Neural cell (in vitro differentiated cells): ENCODE data around the gene METTL15. TPM values are rescaled to one million over a fixed set of nuclear protein-coding genes. Genes with fewer than 3 reads are reported as not detected.

Experiments used
- H2AFZ ChIP-seq: fragments of 200-600, 300-800 bp; sonication (generic), shearing (Covaris generic); 2 replicates; pipeline ENCODE4 v1.6.0; 2014; ENCODE audit warnings: low read depth, mild to moderate bottlenecking, antibody characterized with exemption, low read length, moderate library complexity
- H3F3A ChIP-seq: fragments of 200-600 bp; shearing (Covaris generic); 2 replicates; pipeline ENCODE4 v1.6.1; 2016; ENCODE audit warnings: mild to moderate bottlenecking, moderate library complexity, mixed read lengths, antibody characterized with exemption, low read length; ENCODE audit not compliant: insufficient read depth, poor library complexity, severe bottlenecking
- H3K27ac ChIP-seq: fragments of 200-600, 300-800 bp; sonication (generic), shearing (Covaris generic); 2 replicates; pipeline ENCODE4 v1.5.1; 2014; ENCODE audit warnings: mild to moderate bottlenecking, low read length, moderate library complexity
- H3K27me3 ChIP-seq: fragments of 300-800, 200-600 bp; sonication (generic), shearing (Covaris generic); 2 replicates; pipeline ENCODE4 v1.6.0; 2014; ENCODE audit warnings: mild to moderate bottlenecking, low read depth, low read length, moderate library complexity; ENCODE audit not compliant: insufficient read depth
- H3K36me3 ChIP-seq: fragments of 300-800, 200-600 bp; sonication (generic), shearing (Covaris generic); 2 replicates; pipeline ENCODE4 v1.5.1; 2014; ENCODE audit warnings: mild to moderate bottlenecking, antibody characterized with exemption, low read length, moderate library complexity; ENCODE audit not compliant: insufficient read depth
- H3K4me2 ChIP-seq: fragments of 300-800, 200-600 bp; sonication (generic), shearing (Covaris generic); 2 replicates; pipeline ENCODE4 v1.6.0; 2014; ENCODE audit warnings: mild to moderate bottlenecking, low read length
- H3K4me3 ChIP-seq: fragments of 300-800, 200-600 bp; sonication (generic), shearing (Covaris generic); 2 replicates; pipeline ENCODE4 v1.5.1; 2014; ENCODE audit warnings: mild to moderate bottlenecking, low read length, moderate library complexity
- H3K79me2 ChIP-seq: fragments of 200-600 bp; shearing (Covaris generic); replicated peaks from 2 replicates; pipeline ENCODE4 v1.6.0; 2014; ENCODE audit warnings: mild to moderate bottlenecking, low read length, moderate library complexity; ENCODE audit not compliant: insufficient read depth
- H3K9ac ChIP-seq: fragments of 300-800, 200-600 bp; sonication (generic), shearing (Covaris generic); 2 replicates; pipeline ENCODE4 v1.6.1; 2016; ENCODE audit warnings: mild to moderate bottlenecking, low read length, mixed read lengths
- H3K9me2 ChIP-seq: fragments of 200-600 bp; shearing (Covaris generic); 2 replicates; pipeline ENCODE4 v1.6.1; 2016; ENCODE audit warnings: mild to moderate bottlenecking, low read length, mixed read lengths; ENCODE audit not compliant: insufficient read depth
- H3K9me3 ChIP-seq: fragments of 200-600, 300-800 bp; sonication (generic), shearing (Covaris generic); 2 replicates; pipeline ENCODE4 v1.6.1; 2016; ENCODE audit warnings: mild to moderate bottlenecking, mixed run types, low read length, moderate library complexity, mixed read lengths
- H4K20me1 ChIP-seq: fragments of 200-600 bp; shearing (Covaris generic); 2 replicates; pipeline ENCODE4 v1.6.1; 2016; ENCODE audit warnings: mild to moderate bottlenecking, mixed run types; ENCODE audit not compliant: insufficient read depth
- EP300 ChIP-seq: fragments of 450-650 bp; conservative IDR thresholded peaks from 2 replicates; pipeline ENCODE4 v1.6.1; 2014; ENCODE audit warnings: antibody characterized with exemption, mild to moderate bottlenecking, moderate library complexity; ENCODE audit not compliant: poor library complexity, severe bottlenecking
- EZH2 ChIP-seq: fragments of 200-600, 300-800 bp; shearing (Covaris generic), sonication (generic); IDR thresholded peaks from 2 replicates; pipeline ENCODE4 v1.6.1; 2014; ENCODE audit warnings: antibody characterized with exemption, low read length, borderline replicate concordance, mild to moderate bottlenecking; ENCODE audit not compliant: insufficient read depth, poor library complexity, severe bottlenecking
- MXI1 ChIP-seq: fragments of 450-650 bp; conservative IDR thresholded peaks from 2 replicates; pipeline ENCODE4 v1.6.1; 2014; ENCODE audit warnings: antibody characterized with exemption, mild to moderate bottlenecking; ENCODE audit not compliant: poor library complexity, severe bottlenecking
- POLR2AphosphoS5 ChIP-seq: IDR thresholded peaks from 2 replicates; pipeline ENCODE4 v1.6.1; 2012
- RAD21 ChIP-seq: fragments of 450-650 bp; conservative IDR thresholded peaks from 2 replicates; pipeline ENCODE4 v1.6.1; 2014; ENCODE audit warnings: antibody characterized with exemption, mild to moderate bottlenecking, moderate library complexity
- REST ChIP-seq: IDR thresholded peaks from 2 replicates; pipeline ENCODE4 v1.6.1; 2012; ENCODE audit warnings: borderline replicate concordance
- SMC3 ChIP-seq: fragments of 450-650 bp; conservative IDR thresholded peaks from 2 replicates; pipeline ENCODE4 v1.6.1; 2014; ENCODE audit warnings: antibody characterized with exemption, mild to moderate bottlenecking, moderate library complexity; ENCODE audit not compliant: poor library complexity
- TAF1 ChIP-seq: IDR thresholded peaks from 2 replicates; pipeline ENCODE4 v1.6.1; 2012; ENCODE audit warnings: low read depth
- polyA plus RNA-seq: library from polyadenylated mRNA; depleted of rRNA; stranded (reverse); fragments of >200 nt; gene quantifications from 2 replicates; pipeline ENCODE4 v1.2.3, GENCODE V29; 2014
- TF ChIP-seq, protein P1 (sequence below): fragments of 450-650 bp; IDR thresholded peaks from 2 replicates; pipeline ENCODE4 v1.5.1; 2014; ENCODE audit warnings: antibody characterized with exemption, mild to moderate bottlenecking, moderate library complexity; ENCODE audit not compliant: poor library complexity, severe bottlenecking

Gene METTL15
- polyA plus RNA-seq, 1 donor from 2014 or later, result 6.6 TPM

DNA sequence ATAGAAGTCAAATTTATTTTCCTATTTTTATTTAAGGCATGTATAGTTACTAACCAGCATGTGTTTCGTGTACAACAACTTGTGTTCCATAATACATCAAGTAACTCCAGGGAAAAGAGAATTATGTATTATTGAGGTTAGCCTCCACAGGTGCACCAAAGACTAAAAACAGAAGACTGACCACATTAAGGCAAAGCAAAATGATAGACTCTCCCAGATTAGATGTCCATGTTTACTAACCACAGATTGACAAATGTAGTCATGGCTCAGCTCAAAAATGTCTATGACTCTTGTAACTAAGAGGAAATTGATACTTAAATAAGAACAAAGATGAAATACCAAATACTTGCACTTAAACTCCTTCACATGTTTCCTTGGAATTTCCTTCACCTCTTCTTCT, 238.5 kb downstream of the METTL15 start:
- Histone ChIP-seq H3K9me2 (no peaks in the 10 kb centered on the region), H3K9me3 (no peaks in the 10 kb centered on the region), H3K4me2 (no peak overlapping the region), H3K27me3 (no peaks in the 10 kb centered on the region), H3K4me3 (no peak overlapping the region), H3F3A (no peaks in the 10 kb centered on the region), H3K36me3 (no peaks in the 10 kb centered on the region), H2AFZ (no peak overlapping the region), H4K20me1 (no peaks in the 10 kb centered on the region), H3K79me2 (no peaks in the 10 kb centered on the region), H3K27ac (no peak overlapping the region), H3K9ac (no peak overlapping the region)
- no peak for TF ChIP-seq EP300
- no peak for TF ChIP-seq RAD21

DNA sequence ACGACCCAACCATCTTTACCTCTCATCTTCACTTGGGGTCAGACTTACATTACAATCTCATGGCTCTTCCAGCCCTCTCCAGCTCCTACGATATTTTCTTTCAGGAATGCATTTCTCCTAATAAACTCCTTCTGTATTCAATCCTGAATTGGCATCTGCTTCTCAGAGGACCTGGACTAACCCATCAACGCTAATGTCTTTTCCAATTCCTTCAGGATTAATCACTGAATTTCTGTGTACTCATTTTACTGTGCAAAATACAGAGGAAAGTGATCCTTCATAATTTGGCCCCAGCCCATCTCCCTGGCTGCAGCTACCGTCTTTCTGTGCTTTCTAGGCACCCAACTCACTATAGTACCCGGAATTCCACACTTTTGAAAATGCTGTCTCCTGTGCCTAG, 239.2 kb downstream of the METTL15 start:
- no peak overlapping the region for H2AFZ ChIP-seq
- H3K27ac ChIP-seq, result no peak overlapping the region
- no peak overlapping the region for H3K9ac ChIP-seq
- H3K9me2 ChIP-seq, result no peaks in the 10 kb centered on the region
- TF ChIP-seq RAD21 (no peak), EP300 (no peak), REST (no peak), TAF1 (no peak), MXI1 (no peak), POLR2AphosphoS5 (no peak), EZH2 (no peak), SMC3 (no peak)
- TF ChIP-seq, protein P1, sequence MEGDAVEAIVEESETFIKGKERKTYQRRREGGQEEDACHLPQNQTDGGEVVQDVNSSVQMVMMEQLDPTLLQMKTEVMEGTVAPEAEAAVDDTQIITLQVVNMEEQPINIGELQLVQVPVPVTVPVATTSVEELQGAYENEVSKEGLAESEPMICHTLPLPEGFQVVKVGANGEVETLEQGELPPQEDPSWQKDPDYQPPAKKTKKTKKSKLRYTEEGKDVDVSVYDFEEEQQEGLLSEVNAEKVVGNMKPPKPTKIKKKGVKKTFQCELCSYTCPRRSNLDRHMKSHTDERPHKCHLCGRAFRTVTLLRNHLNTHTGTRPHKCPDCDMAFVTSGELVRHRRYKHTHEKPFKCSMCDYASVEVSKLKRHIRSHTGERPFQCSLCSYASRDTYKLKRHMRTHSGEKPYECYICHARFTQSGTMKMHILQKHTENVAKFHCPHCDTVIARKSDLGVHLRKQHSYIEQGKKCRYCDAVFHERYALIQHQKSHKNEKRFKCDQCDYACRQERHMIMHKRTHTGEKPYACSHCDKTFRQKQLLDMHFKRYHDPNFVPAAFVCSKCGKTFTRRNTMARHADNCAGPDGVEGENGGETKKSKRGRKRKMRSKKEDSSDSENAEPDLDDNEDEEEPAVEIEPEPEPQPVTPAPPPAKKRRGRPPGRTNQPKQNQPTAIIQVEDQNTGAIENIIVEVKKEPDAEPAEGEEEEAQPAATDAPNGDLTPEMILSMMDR, result no peak
- H3F3A ChIP-seq, result no peaks in the 10 kb centered on the region
- no peaks in the 10 kb centered on the region for H4K20me1 ChIP-seq
- no peaks in the 10 kb centered on the region for H3K9me3 ChIP-seq
- H3K36me3 ChIP-seq, result no peaks in the 10 kb centered on the region
- H3K4me3 ChIP-seq, result no peak overlapping the region
- H3K79me2 ChIP-seq, result no peaks in the 10 kb centered on the region
- no peaks in the 10 kb centered on the region for H3K27me3 ChIP-seq
- no peak overlapping the region for H3K4me2 ChIP-seq

GRCh38 chr11:28350216-28350615, 242.0 kb downstream of the METTL15 start:
- no peak overlapping the region for H3K4me2 ChIP-seq
- no peaks in the 10 kb centered on the region for H3K79me2 ChIP-seq
- no peaks in the 10 kb centered on the region for H3K9me3 ChIP-seq
- TF ChIP-seq, protein P1, result no peak
- TF ChIP-seq TAF1 (no peak), POLR2AphosphoS5 (no peak), REST (no peak), EZH2 (no peak), EP300 (no peak), MXI1 (no peak), SMC3 (no peak), RAD21 (no peak)
- H2AFZ ChIP-seq, result no peak overlapping the region
- no peaks in the 10 kb centered on the region for H3K9me2 ChIP-seq
- H3K9ac ChIP-seq, result no peak overlapping the region
- no peak overlapping the region for H3K4me3 ChIP-seq
- no peaks in the 10 kb centered on the region for H3K27me3 ChIP-seq
- no peaks in the 10 kb centered on the region for H3K36me3 ChIP-seq
- H3F3A ChIP-seq, result no peaks in the 10 kb centered on the region
- H3K27ac ChIP-seq, result no peak overlapping the region
- no peaks in the 10 kb centered on the region for H4K20me1 ChIP-seq
